Measurements from ENCODE around the gene FBXO21.
"Not testable (repeated sequence)": the region's sequence is repeated elsewhere in the genome, so short reads cannot be mapped to it uniquely, and the experiment has no call there.

The FBXO21 gene

DNA sequence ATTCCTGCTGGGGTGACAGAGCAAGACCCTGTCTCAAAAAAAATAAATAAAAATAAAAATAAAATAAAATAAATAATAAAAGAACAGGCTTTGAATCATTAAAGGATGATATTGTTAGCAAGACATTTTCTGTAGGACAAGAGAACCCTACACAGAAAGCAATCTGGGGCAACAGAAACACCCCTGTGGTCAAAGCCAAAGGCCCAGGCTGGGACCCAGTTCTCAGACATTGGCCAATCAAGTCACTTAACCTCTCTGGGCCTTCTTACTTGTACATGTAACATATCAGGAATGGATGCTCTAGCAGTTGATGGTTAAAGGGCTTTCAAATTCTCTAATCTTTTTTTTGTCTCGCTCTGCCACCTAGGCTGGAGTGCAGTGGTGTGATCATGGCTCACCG lies 55.5 kb downstream of the FBXO21 start:
- DNase-seq (ENCODE audit: low read depth in 2 of 2) = no peak

DNA sequence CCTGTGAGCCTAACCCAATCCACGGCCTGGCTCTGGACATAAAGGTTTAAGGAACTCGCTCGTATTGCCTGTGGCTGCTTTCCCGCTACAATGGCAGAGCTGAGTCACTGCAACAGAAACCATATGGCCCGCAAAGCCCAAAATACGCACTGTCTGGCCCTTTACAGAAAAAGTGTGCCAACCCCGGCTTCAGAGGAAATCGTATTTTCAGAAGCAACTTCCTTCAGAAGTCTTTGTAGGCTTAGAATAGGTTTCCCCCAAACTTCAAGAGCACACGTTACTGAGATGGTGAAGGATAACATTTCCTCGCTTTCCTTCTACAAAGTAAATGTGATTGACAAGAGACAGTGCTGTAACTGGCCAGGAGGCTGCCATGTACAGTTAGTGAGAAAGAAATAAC lies 56.2 kb downstream of the FBXO21 start:
- peak; percentile 57 to 68 for DNase-seq (ENCODE audit: low read depth in 2 of 2)

DNA sequence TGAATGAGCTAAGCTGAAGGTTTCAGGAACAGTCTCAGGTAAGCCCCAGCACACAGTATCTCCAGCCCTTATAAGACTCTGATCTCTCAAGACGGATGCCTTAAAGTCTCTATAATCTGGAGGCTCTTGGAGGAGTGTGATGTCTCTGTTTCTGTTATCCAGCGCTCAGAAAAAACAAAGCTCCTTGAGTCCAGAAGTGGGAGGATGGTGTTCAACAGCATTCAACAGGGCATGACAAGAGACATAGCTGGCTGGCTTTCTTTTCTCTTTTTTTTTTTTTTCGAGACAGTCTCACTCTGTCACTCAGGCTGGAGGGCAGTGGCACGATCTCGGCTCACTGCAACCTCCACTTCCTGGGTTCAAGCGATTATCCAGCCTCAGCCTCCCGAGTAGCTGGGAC lies 59.5 kb downstream of the FBXO21 start:
- no peak for DNase-seq (ENCODE audit: low read depth in 2 of 2)

DNA sequence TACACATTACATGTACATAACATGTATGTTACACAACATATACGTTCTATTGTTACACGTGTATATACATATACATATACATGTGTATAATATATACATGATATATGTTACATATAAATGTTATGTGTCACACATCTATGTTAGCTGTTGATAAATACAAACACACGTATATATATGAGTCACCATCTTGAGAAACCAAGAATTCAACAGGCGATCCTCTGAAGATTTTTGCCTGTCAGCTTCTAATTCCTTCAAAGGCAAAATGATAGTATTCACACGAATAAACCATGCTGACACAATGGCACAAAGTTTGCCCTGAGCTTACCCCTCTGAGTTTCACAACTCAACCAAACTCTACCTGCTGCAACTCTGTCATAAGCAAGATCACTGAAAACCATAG lies 60.9 kb downstream of the FBXO21 start:
- DNase-seq (ENCODE audit: low read depth in 2 of 2) = no peak

DNA sequence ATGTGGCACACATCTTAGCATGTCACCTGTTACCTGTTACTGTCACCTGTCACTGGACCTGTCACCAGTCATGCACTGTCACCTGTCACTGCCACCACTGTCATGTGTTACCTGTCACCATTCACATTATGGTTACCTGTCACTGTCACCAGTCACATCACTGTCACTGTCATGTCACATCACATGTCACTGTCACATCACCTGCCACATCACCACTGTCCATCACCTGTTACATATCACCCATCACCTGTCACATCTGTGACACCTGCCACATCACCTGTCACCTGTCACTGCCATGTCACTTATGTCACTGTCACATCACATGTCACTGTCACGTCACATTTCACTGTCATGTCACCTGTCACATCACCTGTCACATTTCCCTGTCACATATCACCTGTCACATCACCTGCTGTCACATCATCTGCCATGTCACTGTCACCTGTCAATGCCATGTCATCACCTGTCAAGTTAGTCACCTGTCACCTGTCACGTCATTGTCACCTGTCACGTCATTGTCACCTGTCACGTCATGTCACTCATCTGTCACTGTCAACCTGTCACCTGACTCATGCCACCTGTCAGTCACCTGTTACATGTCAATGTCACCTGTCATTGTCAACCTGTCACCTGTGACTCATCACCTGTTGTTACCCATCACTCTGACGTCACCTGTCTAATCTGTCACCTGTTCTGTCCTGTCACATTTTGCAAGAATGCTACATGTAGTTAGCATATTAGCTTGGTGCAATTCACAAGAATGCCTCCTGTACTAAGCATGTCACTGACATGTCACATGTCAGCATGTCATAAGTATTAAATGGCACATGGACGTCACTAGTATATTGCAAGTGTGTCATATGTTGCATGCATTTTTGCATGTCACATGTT lies 62.1 kb downstream of the FBXO21 start:
- DNase-seq (ENCODE audit: low read depth in 2 of 2) = no peak

DNA sequence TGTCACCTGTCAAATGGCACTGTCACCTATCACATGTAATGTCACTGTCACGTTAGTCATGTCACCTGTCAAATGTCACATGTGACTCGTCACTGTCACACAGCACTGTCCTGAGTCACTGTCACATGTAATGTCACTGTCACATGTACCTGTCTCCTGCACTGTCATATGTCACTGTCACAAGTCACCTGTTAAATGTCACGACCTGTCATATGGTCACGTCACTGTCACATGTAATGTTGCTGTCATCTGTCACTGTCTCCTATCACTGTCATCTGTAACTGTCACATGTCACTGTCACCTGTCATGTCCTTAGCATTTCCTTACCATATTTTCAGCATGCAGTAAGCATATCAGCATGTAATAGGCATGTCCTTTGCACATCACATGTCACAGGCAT lies 63.9 kb downstream of the FBXO21 start:
- DNase-seq (ENCODE audit: low read depth in 2 of 2) = no peak

DNA sequence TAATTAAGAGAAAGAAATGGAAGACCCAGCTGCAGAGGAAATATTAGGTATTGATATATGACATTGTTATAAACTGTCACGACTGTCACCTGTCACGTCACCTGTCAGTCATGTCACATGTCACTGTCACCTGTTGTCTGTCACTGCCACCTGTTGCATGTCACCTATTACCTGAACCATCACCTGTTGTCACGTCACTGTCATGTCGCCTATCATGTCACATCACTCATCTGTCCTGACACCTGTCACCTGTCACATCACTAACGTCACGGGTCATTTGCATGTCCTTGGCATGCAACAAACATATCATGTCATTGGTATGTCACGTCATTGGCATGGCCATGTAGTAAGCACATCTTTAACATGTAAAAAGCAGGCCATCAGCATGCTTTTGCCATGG lies 64.5 kb downstream of the FBXO21 start:
- DNase-seq (ENCODE audit: low read depth in 2 of 2) = no peak

DNA sequence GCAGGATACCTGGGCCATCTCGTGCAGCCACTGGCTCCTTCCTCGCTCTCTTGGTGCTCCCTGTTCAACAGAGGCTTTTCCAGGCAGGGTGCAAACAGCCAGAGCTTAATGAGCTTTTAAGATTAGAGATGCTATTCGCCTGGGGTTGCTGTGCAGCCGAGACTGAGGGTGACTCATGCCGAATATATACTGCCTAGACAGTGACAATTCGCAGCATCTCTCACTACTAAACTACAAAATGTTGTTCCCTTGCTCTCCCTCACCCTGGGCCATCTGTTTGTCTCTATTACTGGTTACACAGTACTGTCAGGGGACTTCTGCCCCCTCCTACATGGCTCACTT lies 65.0 kb downstream of the FBXO21 start:
- no peak for DNase-seq (ENCODE audit: low read depth in 2 of 2)

DNA sequence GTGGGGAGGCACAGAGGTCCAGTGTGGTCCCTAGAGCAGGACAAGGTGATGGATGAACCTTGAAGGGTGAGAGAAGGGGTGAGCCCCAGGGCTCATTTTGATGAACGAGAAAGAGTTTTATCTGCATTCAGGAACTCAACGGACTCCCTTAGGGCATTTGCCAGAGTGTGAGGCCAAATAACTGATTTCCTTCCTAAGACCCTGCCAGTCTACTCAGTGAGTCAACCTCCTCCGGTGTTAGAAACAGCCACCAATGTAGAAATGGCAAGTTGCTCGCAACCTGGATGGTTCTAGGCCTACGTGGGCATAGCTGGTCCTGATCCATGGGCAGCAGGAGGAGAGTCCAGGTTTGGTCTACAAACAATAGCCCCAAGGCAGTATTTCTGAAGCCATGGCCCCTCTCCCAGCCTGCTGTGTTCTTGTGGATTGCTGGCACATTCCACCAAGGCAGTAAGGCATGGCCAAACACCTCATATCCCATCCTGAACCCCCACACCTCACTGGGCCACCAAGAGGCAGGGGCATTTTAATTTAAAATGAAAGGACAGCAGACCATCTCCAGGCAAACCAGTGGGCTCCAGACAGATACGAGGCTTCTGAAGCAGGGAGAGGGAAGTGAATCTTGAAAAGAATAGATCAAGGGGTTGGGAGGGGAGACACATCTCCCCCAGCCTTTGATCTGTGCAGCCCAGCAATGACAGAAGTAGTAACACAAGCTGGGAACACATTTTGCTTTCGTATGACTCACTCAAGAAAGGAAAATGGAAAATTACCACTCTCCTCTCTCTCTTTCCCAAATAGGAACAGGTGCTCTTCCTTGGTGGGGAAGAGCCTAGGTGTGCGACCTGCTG lies 65.6 kb downstream of the FBXO21 start:
- no peak for DNase-seq (ENCODE audit: low read depth in 2 of 2)

DNA sequence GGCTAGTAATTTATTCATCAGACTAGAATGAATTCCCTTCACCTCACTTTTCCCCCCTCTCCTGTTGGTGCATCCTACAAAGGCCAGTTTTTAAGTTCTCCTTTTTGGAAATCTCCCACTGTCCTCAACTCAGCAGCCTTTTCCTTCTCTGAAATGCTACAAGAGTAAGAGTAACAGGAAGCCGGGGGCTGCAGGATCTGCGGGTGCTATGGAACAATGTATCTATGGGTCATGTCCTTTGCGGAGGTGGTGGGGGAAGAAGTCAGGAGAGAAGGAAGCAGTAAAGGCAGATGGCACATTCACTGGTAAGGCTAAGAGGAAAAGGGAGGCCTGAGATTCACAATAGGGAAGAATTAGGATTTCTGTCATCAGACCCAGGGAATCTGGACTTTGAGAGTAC lies 68.8 kb downstream of the FBXO21 start:
- DNase-seq (ENCODE audit: low read depth in 2 of 2) = no peak

DNA sequence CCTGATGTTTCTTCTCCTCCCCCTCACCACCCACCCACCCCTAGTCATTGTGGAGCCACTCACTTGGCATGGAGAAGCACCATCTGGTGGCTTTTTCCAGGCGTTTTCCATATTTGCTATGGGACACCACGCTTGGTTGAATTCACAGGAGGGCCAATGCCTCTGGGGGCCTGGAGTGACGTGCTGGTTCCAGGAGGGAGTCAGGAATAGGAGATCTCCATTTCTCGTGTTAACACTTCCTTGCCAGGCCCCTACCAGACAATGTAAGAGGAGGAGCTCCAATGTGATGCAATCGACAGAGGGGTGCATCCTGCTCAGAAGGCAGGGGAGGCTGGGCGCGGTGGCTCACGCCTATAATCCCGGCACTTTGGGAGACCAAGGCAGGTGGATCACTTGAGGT lies 69.5 kb downstream of the FBXO21 start:
- DNase-seq (ENCODE audit: low read depth in 2 of 2) = no peak

DNA sequence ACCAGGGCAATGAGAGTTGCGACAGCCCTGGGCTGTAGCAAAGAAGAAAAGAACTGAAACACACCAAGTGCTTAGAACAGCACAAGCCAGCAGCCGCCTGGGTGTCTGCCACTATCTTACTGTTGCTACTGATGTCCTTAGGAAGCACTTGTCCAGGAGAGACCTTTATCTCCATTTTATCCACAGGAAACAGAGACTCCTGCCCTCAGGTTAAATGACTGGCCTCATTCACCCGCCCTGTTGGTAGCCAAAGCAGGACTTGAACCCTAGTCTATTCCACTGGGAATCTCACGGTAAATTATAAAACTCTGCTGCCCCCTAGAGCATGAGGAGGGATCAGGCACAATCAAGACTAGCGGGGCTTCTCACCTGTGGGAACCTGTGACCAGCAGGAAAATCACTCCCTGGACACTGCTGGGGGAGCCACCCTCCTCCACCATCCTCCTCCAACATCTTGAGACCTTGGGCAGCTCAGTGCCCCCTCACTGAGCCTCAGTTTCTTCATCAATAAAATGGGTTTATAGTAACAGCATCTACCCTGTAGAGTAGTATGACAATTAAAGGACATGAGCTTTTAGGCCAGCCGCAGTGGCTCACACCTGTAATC lies 70.6 kb downstream of the FBXO21 start:
- no peak for DNase-seq (ENCODE audit: low read depth in 2 of 2)

DNA sequence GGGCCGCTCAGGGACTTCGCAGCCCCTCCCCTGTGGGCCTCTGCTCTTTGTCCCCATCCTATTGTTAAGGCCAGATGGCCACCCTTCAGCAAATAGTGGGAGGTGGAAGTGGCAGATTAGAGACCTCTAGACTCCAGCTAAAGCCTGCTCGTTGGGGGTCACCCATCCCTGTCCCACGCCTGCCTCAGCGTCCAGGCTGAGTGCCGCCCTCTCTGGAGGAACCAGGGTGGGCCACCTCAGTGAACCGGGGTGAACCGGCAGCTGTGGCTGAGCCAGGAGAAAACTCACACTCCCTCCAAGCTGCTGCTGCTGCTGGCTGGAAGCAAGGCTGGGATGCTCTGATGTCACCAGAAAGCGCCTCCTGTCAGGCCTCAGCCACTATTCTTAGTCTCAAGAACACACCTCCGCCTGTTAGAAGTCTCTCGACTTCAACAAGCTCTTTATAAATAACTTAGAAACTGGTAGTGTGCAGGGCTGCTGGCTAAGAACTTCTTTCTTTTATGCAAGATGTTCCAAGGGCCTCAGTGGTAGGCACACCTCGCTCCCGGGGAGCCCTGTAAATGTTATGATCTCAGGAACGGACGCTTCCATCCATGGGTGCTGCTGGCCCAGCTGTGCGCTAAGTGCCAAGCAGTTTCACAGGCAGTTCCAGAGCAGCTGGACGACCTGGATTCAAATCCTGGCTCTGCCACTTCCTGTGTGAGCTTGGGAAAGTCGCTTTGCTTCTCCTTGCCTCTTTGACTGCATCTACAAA lies 71.3 kb downstream of the FBXO21 start:
- no peak for DNase-seq (ENCODE audit: low read depth in 2 of 2)

DNA sequence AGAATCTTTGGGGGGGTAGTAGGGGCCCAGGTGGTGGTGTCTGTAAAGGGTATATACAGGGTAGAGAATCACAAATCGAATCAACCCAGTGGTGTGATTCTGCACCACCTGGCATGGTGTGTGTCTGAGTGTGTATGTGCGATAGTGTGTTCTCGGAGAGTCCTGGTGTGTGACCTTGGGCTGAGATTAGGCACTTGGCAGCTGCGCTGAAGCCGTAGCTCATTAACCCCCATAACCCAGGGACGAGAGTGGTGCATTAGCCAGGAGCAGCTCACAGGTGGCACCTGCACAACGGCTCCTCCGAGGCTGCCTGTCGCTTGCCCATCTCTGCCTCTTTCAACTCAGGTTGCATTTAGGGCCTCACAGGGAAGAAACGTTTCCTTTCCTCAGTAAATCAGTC lies 75.5 kb downstream of the FBXO21 start:
- DNase-seq (ENCODE audit: low read depth in 2 of 2) = no peak

DNA sequence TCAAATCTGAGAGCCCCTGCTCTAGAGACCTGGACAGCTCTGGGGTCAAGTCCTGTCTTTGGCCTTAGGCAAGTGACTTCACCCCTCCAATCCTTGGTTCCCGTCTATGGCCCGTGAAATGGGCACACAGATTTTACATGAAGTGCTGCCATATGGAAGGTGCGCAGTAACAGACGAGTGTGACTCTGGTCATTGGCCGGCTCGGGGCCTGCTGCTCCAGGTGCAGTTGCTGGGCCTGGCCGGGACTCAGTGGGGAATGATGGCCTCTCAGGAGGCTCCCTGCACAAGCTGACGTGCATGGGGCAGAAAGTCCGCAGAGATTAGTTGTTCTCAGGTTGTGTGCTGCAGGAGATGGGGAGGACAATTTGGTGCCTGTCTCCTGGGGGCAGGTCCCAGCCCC lies 77.0 kb downstream of the FBXO21 start:
- no peak for DNase-seq (ENCODE audit: low read depth in 2 of 2)

DNA sequence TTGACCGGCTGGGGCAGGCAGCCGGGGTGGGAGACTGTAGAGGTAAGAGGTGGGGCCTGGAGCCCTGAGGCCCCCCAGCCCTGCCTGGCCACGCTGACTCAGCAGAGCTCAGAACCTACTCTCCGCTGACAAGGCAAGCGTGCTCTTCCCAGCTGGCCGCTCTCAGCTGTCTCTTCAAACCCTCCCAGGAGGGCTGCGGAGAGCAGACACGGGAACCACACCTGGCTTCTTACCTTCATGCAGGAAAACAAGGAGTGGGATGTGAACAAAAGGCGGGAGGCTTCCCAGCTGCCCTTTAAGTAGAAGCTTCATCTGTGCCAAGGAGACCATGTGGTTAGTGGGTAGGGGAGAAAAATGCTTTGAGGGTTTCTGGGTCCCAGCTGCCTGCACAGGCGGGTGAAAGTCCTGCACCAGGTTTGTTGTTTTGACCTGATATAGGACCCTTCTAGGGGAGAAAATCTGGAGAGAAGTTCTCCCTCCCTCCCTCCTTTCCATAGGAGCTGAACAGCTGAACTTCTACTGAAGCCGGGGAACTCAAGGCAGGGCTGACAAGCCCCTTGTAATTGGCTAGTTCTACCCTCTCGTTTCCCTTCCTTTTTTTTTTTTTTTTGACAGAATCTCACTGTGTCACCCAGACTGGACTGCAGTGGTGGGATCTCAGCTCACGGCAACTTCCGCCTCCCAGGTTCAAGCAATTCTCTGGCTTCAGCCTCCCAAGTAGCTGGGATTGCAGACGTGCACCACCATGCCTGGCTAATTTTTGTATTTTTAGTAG lies 78.3 kb downstream of the FBXO21 start:
- no peak for DNase-seq (ENCODE audit: low read depth in 2 of 2)

DNA sequence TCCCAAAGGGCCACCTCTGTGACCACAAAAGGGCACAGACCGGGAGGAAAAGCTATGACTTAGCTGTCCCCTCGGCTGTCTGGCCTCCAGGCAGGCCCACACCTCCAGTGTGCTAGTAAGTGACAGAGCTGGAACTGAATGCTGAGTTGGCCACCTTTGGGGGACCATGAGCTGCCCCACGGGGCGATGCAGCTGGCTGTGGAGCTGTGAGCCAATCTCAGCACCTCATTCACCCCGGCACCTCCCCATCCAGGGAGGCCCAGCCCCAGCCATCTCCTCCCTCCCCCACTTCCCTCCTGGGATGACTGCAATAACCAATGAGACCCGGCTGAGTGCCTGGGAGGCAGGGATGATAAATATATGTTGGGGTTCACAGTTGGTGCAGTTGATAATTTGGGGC lies 78.9 kb downstream of the FBXO21 start:
- no peak for DNase-seq (ENCODE audit: low read depth in 2 of 2)

DNA sequence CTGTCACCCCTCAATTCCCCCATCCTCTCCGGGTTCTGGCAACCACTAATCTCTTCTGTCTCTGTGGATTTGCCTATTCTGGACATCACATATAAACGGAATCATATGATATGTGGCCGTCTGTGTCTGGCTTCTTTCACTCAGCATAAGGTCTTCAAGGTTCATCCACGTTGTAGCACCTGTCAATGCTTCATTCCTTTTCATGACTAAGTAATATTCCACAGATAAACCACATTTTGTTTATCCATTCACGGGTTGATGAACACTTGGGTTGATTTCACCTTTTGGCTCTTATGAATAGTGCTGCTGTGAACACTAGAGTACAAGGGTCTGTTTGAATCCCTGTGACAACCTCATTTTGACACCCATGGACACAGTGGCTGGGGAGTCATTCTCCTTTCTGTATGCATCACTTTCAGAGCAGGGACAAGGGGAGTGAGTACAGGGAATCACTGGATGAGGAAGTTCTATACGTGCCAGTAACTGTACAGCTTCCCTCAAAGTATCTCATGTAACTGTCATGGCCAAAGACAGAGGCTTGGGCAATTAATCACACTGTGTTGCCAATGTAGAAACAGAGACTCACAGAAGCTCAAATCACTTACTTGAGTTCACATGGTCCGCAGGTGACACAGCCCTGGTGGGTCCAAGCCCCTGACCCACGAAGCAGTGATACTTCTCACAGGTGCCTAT lies 80.2 kb downstream of the FBXO21 start:
- no peak for DNase-seq (ENCODE audit: low read depth in 2 of 2)

DNA sequence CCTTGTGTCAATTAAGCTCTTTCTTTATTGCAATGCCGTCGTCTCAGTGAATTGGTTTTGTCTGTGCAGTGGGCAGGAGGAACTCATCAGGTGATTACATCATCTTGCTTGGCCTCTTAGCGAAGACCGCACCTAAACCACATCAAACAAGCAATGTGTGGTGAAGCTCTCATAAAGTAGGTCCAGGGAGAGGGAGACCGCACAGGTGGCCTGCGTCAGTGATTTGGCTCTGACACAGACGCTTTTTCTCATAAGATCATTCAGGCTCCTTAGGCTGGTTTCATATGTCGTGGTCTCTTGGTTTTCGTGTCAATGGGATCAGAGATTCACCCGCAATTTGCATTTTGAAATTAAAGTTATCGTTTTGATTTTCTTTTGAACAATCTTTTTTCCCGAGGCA lies 84.4 kb downstream of the FBXO21 start:
- peak; percentile 18 to 20 for DNase-seq (ENCODE audit: low read depth in 2 of 2)

DNA sequence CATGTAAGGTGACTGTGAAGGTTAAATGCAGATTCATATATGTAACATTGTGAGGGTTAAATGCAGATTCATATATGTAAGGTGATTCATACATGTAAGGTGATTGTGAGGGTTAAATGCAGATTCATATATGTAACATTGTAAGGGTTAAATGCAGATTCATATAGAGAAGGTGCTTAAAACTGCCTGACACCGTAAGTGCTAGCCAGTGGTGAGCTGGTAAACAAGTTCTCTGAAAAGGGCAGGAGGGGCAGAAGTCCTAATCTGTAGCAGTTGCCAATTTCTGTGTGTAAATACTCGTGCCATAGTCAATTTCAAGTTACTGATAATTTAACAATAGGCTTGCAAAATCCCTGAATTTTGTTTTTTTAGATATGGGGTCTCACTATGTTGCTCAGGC lies 86.3 kb downstream of the FBXO21 start:
- DNase-seq (ENCODE audit: low read depth in 2 of 2) = not testable (repeated sequence)

DNA sequence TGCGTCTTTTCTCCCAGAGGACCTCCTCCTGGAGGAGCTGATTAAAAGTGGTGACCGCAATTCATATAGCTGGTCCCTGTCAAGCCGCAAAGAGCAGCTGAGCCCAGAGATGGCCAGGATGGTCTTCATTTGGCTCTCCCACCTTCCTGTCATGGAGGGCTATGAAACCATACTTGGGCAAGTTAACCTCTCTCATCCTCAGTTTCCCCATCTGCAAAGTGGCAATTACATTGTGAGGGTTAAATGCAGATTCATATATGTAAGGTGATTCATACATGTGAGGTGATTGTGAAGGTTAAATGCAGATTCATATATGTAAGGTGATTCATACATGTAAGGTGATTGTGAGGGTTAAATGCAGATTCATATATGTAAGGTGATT lies 87.5 kb downstream of the FBXO21 start:
- no peak for DNase-seq (ENCODE audit: low read depth in 2 of 2)

All from stimulated activated CD8-positive, alpha-beta memory T cell treated with anti-CD3 and anti-CD28 coated beads, Interleukin-15, amount 100 ng/mL, for 48 hours (primary cell).